Pancreas (tissue), 10 donors: ENCODE data around the gene TACR2. TPM values are rescaled to one million over a fixed set of nuclear protein-coding genes. Genes with fewer than 3 reads are reported as not detected.

Source experiments
- ATAC-seq, 4 donors: fragments of 200-7000 bp; cut with Tn5 transposase; one replicate each; pipeline versions ENCODE4 v1.8.0 to v1.9.1; 2020; ENCODE audit warnings: mild to moderate bottlenecking in 4 of 4, moderate library complexity in 4 of 4
- DNase-seq, 6 donors: peaks; one replicate each; pipeline ENCODE4 v3.0.0-alpha.2; 2020
- FAIRE-seq: peaks from 2 replicates; lab custom pipeline; 2012; peaks lifted over from hg19 to GRCh38; lab: Jason Lieb, UNC
- H3K27ac ChIP-seq, 4 donors: fragments of 200-600 bp; sonication (generic); 1 replicate in 3 of 4; 2 replicates in 1 of 4; pipeline versions ENCODE4 v1.5.0 to v1.8.0; 2020
- H3K27me3 ChIP-seq, 4 donors: fragments of 200-600 bp; one replicate each; pipeline ENCODE4 v1.8.0; 2021
- H3K36me3 ChIP-seq, 3 donors: fragments of 200-600 bp; sonication (generic) in 1 of 3; one replicate each; pipeline versions ENCODE4 v1.5.0 to v1.8.0; 2020 to 2021
- H3K4me1 ChIP-seq, 3 donors: fragments of 200-600 bp; one replicate each; pipeline ENCODE4 v1.8.0; 2021
- H3K4me3 ChIP-seq, 4 donors: fragments of 200-600 bp; sonication (generic) in 2 of 4; one replicate each; pipeline versions ENCODE4 v1.5.0 to v1.8.0; 2020 to 2021
- H3K9me3 ChIP-seq, 4 donors: fragments of 200-600 bp; one replicate each; pipeline ENCODE4 v1.8.0; 2021
- CTCF ChIP-seq, 4 donors: fragments of 200-600 bp; sonication (generic) in 3 of 4; IDR thresholded peaks; one replicate each; pipeline versions ENCODE4 v1.5.0 to v1.8.0; 2021; ENCODE audit warnings: antibody characterized with exemption in 4 of 4
- WGBS, 2 donors: extraction: QIAGEN DNeasy Blood & Tissue Kit; methylation state at CpG; one replicate each; pipeline ENCODE4 v1.1.7; 2013; 5-methylcytosine and 5-hydroxymethylcytosine counted together
- intact Hi-C, 3 donors: fragments of 100-400 bp; cut with DNase I; formaldehyde crosslinking; loops; one replicate each; pipeline versions ENCODE4 v1.11.1 to v1.14.2; 2022
- polyA plus RNA-seq, 2 donors: library from polyadenylated mRNA; stranded (reverse); fragments of 200-250 nt; gene quantifications; one replicate each; pipeline ENCODE4 v1.2.3, GENCODE V29; 2013
- total RNA-seq, 6 donors: library from RNA; stranded (reverse); fragmentation: NEBNext Ultra II Directional in 4 of 6; extraction: Animal tissue kit (Norgen Biotek cat#: 25700) in 4 of 6; gene quantifications; one replicate each; pipeline versions ENCODE4 v1.2.1 to v1.2.4, GENCODE V29; 2021 to 2023
- donor health status: healthy with polysubstance abuse.
- donor health status: DM: no; HTN: no; CAD: no; lungs with moderate emphysema.
- donor health status: DM: no; HTN: no; CAD: no.
- donor health status: control.
- donor health status: control.
- donor health status: Bipolar disorder and iron deficiency.
- donor health status: DM: yes; HTN: yes; CAD: no.
- donor health status: DM: no; HTN: no; CAD: no.
- donor health status: DM: no; HTN: no; CAD: no.
- donor health status: DM: yes; HTN: yes; CAD: no.

Gene TACR2
- total and polyA plus RNA-seq, 8 donors, result 0.12 to 0.28 (median 0.15) TPM; not detected in 2

GRCh38 chr10:69405221-69405620 is 11.5 kb downstream of the TACR2 start:
- peaks cover 0 to 4% (median 4%) of the 10 kb centered on the region in 3 donors for H3K4me1 ChIP-seq
- no peak for TF ChIP-seq CTCF (IDR thresholded peaks at IDR 0.05)
- no peaks in the 10 kb centered on the region for H3K27me3 ChIP-seq
- H3K36me3 ChIP-seq, result no peaks in the 10 kb centered on the region
- H3K27ac ChIP-seq, result no peak overlapping the region
- 59 to 61% methylated on average over 4 of the region's 4 CpGs for WGBS, 2 donors
- intact Hi-C loops, result no loop called here
- no peak for ATAC-seq
- DNase-seq, result no peak
- no peak overlapping the region for H3K4me3 ChIP-seq
- no peak for FAIRE-seq
- H3K9me3 ChIP-seq, result no peaks in the 10 kb centered on the region

GRCh38 chr10:69404786-69405185 is 11.9 kb downstream of the TACR2 start:
- H3K9me3 ChIP-seq, result no peaks in the 10 kb centered on the region
- H3K36me3 ChIP-seq, result no peaks in the 10 kb centered on the region
- H3K4me3 ChIP-seq, result no peak overlapping the region
- no peak for ATAC-seq
- no peak for TF ChIP-seq CTCF (IDR thresholded peaks at IDR 0.05)
- no peak for FAIRE-seq
- peaks cover 0 to 4% (median 4%) of the 10 kb centered on the region in 3 donors for H3K4me1 ChIP-seq
- no peaks in the 10 kb centered on the region for H3K27me3 ChIP-seq
- no peak overlapping the region for H3K27ac ChIP-seq
- WGBS, 2 donors, result 76 to 79% methylated on average over 10 of the region's 10 CpGs
- intact Hi-C loops, result no loop called here
- DNase-seq, result no peak

- Histone ChIP-seq H3K36me3 (no peaks in the 10 kb centered on the region), H3K9me3 (no peaks in the 10 kb centered on the region), H3K4me3 (no peak overlapping the region), H3K4me1 (no peaks in the 10 kb centered on the region), H3K27me3 (no peaks in the 10 kb centered on the region), H3K27ac (no peak overlapping the region)
- TF ChIP-seq CTCF (IDR thresholded peaks at IDR 0.05), result no peak
- no peak for FAIRE-seq
- WGBS, 2 donors, result 51 to 60% methylated on average over 3 of the region's 3 CpGs
- ATAC-seq, result no peak
- DNase-seq, result no peak
- intact Hi-C loops, result no loop called here
These were observed 13.2 kb downstream of the TACR2 start for GRCh38 chr10:69403519-69403918.

GRCh38 chr10:69403066-69403465 is 13.7 kb downstream of the TACR2 start:
- no peak overlapping the region for H3K27ac ChIP-seq

More at GRCh38 chr10:69403066-69403465, 13.7 kb downstream of the TACR2 start:
- no peak for DNase-seq
- intact Hi-C loops, result no loop called here
- ATAC-seq, result no peak
- no peak for TF ChIP-seq CTCF (IDR thresholded peaks at IDR 0.05)
- 71 to 86% methylated on average over 1 of the region's 1 CpG for WGBS, 2 donors
- FAIRE-seq, result no peak
- no peaks in the 10 kb centered on the region for H3K27me3 ChIP-seq
- H3K4me1 ChIP-seq, result no peaks in the 10 kb centered on the region
- H3K36me3 ChIP-seq, result no peaks in the 10 kb centered on the region
- H3K4me3 ChIP-seq, result no peak overlapping the region
- H3K9me3 ChIP-seq, result no peaks in the 10 kb centered on the region
